HUDEP-2 (cell line): ENCODE data around the gene GPR18.
"Not testable (repeated sequence)": the region's sequence is repeated elsewhere in the genome, so short reads cannot be mapped to it uniquely, and the experiment has no call there.

Experiments
- DNase-seq, 76 experiments: peaks; one replicate each; lab custom pipeline; 2025; ENCODE audit not compliant: unreplicated experiment in 76 of 76; lab: John Stamatoyannopoulos, UW

GPR18 gene

DNA sequence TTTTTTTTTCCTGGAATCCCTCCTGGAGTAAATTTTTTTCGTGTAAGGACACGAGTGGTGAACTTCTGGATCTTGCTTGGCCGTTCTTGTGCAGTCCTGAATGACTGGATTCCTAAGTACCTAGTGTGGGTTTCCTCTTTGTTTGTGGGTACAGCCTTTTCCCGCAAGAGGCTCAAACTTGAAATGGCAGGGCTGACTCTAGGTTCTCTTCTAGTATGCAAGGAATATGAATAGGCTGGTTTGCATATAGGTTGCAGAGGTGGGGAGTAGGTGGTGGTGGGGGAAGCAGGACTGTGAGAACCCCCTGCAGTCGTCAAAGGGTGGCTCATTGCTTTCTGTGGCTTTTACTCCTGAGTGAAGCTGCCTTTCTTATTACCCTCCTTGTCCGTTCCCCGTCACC lies 43.9 kb downstream of the GPR18 start:
- no peak for DNase-seq

DNA sequence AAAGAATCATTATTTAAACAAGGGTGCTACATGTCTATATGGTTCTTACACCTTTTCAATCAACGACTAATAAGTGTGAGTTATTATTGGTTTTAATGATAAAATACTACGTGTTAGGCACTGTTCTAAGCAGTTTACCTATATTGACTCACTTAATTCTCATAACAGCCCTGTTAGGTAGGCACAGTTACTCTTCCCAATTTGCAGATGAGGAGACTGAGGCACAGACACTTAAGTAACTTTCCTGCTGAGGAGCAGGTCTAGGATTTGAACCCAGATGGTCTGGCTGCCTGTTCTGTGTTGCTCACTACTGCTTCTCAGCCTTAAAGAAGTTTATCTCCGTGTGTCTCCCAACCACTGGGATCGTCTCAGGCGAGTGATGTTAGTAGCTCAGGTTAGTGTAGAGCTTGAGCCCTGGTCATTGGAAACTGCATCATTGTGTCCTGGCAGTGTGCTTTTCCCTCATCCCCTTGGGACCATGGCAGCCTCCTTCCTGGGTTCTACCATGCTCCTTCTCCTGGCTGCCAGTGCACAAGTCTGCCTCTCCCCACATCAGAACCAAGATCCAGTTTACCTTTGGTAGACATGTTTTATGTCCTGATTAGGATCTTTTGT lies 46.7 kb downstream of the GPR18 start:
- no peak for DNase-seq

DNA sequence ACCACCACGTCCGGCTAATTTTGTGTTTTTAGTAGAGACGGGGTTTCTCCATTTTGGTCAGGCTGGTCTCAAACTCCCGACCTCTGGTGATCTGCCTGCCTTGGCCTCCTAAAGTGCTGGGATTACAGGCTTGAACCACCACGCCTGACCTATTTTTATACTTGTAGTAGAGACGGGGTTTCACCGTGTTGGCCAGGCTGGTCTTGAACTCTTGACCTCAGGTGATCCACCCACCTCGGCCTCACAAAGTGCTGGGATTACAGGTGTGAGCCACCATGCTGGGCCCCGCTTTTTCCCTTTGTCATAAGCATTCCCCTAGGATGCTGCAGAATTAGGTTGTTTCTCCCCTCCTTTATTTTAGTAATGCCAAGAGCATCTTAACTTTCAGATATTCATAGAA lies 47.6 kb downstream of the GPR18 start:
- DNase-seq = not testable (repeated sequence)

DNA sequence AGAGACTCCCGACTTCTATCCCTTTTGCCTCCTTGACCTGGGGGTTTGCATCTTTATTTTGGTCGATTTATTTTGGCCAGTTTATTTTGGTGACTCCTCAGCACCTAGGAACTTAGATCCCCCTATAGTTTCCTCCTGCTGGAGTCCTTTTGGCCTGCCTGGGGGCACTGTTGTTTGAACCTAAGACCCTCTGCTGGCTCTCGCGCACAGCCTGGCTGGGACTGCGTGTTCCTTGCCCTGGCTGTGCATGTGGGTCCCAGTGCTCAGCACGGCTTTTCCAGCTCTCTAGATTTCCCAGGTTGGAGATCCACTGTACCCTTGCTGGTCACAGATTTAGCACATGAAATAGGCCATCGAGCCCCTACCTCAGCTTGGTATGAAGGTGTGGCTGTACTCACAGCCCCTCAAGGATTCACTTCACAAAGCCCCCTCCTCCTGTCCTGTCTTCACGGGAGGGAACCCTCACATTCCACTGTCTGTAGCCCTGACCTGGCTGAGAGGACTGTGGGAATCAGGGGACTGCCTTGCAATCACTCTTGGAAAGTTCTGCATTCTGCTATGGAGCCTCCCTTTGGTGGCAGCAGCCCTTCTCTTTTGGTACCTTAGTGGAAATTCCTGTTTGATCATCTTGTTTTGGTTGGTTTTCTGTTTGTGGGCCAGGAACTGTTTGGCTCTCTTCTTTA lies 49.2 kb downstream of the GPR18 start:
- DNase-seq = no peak

DNA sequence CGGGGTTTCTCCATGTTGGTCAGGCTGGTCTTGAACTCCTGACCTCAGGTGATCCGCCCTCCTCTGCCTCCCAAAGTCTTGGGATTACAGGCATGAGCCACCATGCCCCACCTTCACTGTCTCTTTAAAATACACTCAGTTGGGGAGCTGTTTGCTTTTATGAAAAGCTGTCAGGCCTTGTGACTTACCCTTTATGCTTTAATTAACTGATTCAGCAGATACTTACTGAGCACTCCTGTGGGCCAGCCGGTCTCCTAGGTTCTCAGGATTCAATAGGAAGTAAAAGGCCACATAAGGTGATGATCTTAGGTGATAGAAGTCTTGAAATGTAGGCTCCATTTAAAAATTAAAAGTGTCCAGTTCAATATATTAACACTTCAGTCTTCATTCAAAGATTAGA lies 50.0 kb downstream of the GPR18 start:
- no peak for DNase-seq

DNA sequence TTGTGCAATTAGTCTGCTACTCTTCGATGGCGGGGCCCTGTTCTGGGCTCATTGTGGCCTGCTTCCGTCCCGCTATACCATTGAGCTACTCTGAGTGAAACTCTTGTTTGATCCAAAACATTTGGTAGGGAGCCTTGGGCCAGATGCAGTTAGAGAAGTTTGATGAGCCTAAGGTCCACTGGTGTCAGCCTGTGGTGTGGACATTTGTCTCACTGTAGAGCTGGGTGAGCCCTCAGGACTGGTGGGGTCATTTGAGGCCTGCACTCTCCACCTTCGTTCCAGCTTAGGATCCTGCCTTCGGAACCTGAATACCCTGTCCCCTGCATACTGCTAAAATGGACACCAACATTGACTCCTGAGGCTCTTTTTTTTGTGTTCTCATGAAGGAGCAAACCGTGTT lies 50.7 kb downstream of the GPR18 start:
- no peak for DNase-seq

DNA sequence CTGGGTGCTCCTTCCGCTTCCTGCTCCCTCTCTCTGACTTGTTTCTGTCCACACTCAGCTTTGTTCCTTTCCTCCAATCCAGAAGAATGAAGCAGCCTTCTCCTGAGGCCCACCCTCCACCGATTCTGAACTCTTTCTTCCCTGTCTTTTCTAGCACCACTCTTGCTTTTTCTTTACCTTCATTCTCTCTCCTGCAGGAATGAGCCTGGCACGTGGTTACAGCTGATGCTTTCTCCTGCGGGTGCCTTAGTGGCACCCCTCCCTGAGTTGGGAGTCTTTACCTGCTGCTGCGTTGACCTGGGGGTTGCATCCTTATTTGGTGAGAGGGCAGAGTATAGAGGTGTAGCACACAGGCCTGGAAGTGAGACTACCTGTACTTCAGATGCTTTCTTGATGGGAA lies 51.3 kb downstream of the GPR18 start:
- DNase-seq = no peak

DNA sequence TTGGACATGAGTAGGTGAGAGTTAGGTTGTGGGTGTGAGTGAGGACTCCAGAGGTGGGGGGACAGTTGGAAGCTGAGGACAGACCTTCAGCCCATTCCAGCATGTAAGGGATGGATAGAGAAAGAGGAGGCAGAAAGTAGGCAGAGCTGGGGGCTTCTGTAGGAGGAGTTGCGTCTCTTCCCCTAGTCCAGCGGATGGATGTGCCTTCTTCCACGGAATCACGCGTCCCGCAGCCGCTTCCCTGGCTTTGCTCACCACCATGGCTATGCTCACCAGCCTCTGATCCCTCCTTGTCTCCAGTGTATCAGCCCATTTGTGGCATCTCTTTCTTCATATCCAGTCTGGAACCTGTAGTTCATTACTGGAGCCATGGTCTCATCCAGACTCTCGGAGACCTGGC lies 52.0 kb downstream of the GPR18 start:
- no peak for DNase-seq

DNA sequence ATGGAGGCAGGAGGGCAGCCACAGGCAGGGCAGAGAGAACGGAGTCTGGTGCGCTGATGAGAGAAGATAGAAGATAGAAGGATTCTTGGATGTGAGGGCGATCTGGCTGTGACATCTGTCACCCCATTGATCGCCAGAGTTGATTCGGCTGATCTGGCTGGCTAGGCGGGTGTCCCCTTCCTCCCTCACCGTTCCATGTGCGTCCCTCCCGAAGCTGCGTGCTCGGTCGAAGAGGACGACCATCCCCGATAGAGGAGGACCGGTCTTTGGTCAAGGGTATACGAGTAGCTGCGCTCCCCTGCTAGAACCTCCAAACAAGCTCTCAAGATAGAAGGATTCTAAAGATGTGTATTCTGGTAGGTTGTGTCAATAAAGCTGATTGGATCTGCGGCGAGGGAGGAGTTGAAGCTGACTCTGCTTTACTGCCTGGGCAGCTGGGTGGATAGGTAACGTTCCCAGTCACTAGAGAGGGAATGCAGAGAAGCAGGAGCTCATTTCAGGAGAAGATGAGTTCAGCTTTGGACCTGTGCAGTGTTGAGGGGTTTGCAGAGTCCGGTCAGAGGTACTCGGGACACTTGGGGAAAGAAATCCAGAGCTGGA lies 52.5 kb downstream of the GPR18 start:
- no peak for DNase-seq
